Uterine smooth muscle cell (primary cell): ENCODE results near the gene MYADML2. TPM values are rescaled to one million over a fixed set of nuclear protein-coding genes. Genes with fewer than 3 reads are reported as not detected.

Experiments
- total RNA-seq: library from RNA; depleted of rRNA; stranded (reverse); fragments of >200 nt; gene quantifications from 2 replicates; pipeline ENCODE4 v1.2.3, GENCODE V29; 2014

Gene MYADML2, protein sequence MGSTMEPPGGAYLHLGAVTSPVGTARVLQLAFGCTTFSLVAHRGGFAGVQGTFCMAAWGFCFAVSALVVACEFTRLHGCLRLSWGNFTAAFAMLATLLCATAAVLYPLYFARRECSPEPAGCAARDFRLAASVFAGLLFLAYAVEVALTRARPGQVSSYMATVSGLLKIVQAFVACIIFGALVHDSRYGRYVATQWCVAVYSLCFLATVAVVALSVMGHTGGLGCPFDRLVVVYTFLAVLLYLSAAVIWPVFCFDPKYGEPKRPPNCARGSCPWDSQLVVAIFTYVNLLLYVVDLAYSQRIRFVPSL
- total RNA-seq, result 0.12 TPM in 1 of 2 replicates, not detected in the other

DNA sequence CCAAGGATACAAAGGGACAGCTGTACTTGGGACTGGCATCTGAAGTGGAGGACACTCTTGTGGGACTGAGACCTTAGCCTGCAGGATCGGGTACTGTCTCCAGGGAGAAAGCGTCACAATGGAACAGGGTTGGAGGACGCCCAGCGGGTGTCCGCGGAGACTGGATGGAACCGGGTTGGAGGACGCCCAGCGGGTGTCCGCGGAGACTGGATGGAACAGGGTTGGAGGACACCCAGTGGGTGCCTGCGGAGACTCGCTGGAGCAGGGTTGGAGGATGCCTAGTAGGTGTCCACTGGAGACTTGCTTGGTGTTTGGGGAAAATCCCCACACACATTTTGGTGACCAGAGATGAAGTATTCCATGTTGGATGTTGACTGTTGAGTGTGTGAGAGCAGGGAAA, at the start of gene MYADML2:
MYADML2 (minus strand) TSS at position 45 of the 400 bp plus-strand sequence. CDS start 5,492 bp downstream, outside the sequence.

DNA sequence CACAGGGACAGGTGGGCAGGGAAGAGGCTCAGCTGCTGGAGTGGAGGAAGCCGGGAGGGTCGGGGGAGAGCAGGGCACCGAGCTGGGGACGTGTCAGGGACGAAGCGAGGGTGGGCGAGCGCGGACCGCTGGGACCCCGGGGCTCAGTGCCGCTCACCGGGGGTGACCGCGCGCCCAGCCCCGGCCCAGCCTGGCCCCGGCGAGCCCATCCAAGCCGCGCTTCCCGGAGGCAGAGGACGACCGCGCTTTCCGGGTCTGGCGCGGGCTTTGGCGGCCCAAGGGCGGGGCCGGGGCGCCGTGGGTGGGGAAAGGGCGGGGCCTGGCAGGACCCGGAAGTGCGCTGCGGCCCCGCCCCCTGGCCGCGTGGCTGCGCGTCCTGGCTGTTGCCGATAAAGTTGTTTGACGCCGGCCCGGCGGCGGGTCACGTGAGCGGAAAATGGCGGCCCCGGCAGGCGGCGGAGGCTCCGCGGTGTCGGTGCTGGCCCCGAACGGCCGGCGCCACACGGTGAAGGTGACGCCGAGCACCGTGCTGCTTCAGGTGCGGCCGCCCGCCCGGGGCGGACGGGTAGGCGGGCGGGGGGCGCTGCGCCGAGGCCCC, 30.3 kb upstream of the MYADML2 start, which contains the start of gene ASPSCR1:
ASPSCR1 (plus strand) TSS at position 419 of the 598 bp plus-strand sequence; CDS start at position 437, 18 bp downstream.

DNA sequence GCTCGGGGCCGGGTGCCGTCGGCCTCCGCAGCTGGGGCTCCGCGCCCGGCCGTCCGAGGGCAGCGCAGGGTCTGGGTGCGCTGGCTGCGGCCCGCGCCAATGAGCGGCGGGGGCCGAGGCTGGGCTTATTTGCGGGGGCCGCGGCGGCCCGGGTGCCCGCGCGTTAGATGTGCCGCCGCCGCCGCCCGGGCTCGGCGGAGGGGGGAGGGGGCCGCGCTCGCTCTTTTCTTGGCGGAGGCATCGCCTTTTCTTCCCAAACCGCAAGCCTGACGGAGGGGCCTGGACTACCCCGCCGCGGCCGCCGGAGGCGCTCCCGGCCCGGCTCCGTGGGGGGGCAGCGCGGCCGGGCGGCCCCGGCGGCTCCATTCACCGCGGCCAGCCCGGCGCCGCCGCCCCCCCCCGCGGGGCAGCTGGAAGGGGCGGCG, 14.1 kb upstream of the MYADML2 start, which contains the start of gene NOTUM:
NOTUM (minus strand) TSS at position 101 of the 425 bp plus-strand sequence. CDS start 278 bp downstream, outside the sequence.

DNA sequence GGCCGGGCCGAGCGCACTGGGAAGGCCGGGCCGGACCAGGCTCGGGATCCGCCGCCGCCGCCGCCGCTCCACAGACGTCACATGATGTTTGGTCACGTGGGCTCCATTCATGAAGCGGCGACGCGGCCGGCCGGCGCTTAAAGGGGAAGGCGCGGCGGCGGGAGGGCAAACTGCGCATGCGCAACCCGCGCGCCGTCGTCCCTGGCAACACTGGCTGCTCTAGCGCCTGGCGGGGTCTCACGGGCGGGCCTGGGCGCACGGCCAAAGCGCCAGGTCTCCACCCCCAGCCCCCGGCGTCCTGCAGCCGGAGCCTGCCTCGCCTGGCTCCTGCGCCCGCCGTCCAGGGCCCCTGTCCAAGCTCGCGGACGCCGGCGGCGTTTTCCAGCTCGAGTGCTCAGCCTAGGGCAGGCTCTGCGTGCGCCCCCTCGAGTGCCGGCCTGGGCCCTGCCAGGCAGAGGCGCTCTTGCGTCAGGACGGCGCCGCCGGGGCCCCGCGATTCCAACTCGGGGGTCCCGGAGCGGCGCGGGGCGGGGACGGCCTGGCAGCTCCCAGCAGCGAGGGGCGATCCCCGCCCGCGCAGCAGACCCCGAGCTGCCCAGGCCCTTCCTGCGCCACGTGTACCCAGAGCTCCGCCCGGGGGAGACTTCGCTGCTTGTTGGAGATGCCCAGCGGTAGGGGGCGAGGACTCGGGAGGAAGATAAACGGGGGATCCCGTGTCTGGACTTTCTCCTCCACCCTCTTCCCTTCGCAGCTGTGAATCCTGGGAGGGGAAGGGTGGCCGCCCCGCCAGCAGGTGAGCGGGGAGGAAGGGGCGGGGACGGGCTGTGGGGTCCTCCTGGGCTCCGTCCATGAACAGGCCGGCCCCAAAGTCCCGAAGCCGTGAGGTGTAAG, 19.1 kb downstream of the MYADML2 start, which contains the start of gene MAFG:
MAFG (minus strand) TSS at position 83 of the 891 bp plus-strand sequence. CDS start 4,550 bp downstream, outside the sequence.

DNA sequence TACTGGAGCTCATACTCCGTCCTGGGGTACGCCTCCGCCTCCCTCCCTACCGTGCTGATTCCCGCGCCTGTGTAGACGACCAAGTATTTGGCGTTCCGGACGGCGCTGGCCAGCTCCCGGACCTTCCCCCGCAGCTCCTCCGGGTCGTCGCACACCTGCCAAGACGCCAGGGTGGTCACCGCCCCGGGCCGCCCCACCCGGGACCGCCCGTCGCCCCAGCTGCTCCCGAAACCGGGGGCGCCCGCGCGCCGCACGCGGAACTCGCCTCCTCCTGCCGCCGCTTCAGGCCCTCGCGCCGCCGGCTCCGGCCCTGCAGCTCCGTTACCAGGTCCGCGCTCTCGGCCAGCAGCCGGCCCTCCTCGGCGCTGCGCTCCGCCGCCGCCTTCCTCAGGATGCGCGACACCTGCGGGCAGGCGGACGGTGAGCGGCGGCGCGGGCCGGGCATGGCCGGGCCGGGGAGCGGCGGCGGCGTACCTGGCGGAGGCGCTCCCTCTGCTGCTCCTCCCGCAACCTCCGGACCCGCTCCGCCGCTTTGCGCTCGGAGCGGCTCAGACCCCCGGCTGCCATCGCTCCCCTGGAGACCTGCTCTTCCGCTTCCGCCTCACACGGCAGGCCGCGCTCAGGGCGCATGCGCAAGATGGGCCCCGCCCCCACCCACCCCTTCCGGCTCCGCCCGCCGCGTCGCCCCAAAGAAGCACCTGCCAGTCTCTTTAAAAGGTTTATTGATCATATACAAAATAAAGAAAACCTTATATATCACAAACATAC, 29.3 kb downstream of the MYADML2 start, which contains the start of gene SIRT7:
SIRT7 (minus strand) TSS at position 612 of the 768 bp plus-strand sequence; CDS start at position 567, 45 bp downstream.

DNA sequence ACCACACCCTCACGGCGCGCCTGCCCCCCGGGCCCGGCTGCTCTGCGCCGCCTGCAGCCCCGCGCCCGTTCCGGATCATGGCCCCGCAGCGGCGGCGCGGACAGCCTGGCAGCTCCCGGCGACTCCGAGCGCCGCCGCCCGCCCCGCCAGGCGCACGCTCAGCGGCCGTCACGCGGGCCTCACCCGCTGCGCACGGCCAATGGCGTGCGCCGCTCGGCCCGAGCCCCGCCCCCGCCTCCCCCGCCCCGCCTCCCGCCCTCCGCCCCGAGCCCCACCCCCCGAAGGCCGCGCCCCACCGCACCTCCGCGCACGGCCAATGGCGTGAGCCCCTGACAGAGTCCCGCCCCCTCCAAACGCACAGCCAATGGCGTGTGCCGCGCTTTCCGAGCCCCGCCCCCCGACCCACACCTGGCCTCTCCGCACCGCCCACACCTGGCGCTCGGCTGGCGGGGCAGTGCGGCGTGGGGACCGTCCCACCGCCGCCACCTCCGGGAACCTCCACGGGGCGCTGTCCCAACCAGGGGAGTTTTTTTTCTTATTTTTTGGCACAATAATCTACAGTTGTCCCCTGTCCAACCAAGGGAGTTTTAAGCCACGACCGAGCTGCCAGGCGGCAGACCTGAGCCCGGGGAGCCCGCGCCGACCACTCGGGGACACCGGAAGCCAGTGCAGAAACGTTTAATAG, 35.6 kb downstream of the MYADML2 start, which contains the start of gene PCYT2:
PCYT2 (minus strand) TSS at position 123 of the 685 bp plus-strand sequence; CDS start at position 79, 44 bp downstream.

DNA sequence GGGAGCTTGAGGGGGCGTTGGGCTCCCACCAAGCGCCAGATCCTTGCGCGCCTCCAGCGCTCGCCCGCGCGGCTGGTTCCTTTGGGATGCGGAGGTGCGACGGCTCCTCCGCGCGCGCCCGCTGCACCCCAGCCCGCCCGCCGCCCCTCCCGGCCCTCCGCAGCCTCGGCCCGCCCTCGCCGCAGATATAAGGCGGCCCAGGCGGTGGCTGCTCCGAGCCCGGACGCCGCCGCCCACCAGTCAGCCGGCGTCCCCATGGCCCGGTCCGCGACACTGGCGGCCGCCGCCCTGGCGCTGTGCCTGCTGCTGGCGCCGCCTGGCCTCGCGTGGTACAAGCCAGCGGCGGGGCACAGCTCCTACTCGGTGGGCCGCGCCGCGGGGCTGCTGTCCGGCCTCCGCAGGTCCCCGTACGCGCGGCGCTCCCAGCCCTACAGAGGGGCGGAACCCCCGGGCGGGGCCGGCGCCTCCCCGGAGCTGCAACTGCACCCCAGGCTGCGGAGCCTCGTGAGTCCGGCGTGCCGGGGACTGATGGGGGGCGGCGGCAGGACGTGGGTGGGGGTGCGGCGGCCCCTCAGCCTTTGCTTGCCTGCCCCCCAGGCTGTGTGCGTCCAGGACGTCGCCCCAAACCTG, 44.9 kb downstream of the MYADML2 start, which contains the start of gene NPB:
NPB (plus strand) TSS at position 216 of the 630 bp plus-strand sequence; CDS start at position 256, 40 bp downstream.

Other genes with a start within 250 kb of the MYADML2 start
- 8.6 and 11.8 TPM in 2 replicates for gene MRPL12, start 243.9 kb downstream of the MYADML2 start, total RNA-seq
- gene SLC25A10, start 234.9 kb downstream of the MYADML2 start, total RNA-seq, result 11.0 and 31.7 TPM in 2 replicates
- not detected in 2 replicates for gene GCGR, start 143.1 kb downstream of the MYADML2 start, total RNA-seq
- gene MCRIP1, start 113.9 kb downstream of the MYADML2 start, total RNA-seq, result 85.0 and 126 TPM in 2 replicates
- not detected in 2 replicates for gene PPP1R27, start 112.2 kb downstream of the MYADML2 start, total RNA-seq
- gene P4HB, start 86.7 kb downstream of the MYADML2 start, total RNA-seq, result 1,482 and 2,745 TPM in 2 replicates
- gene ARHGDIA, start 75.9 kb downstream of the MYADML2 start, total RNA-seq, result 159 and 234 TPM in 2 replicates
- gene ALYREF, start 55.6 kb downstream of the MYADML2 start, total RNA-seq, result 129 and 334 TPM in 2 replicates
- gene ANAPC11, start 55.5 kb downstream of the MYADML2 start, total RNA-seq, result 228 and 235 TPM in 2 replicates
- 0.22 and 0.25 TPM in 2 replicates for gene NPB, start 45.0 kb downstream of the MYADML2 start, total RNA-seq
- gene PCYT2, start 35.8 kb downstream of the MYADML2 start, total RNA-seq, result 108 TPM in 2 replicates
- gene SIRT7, start 29.1 kb downstream of the MYADML2 start, total RNA-seq, result 32.2 and 36.1 TPM in 2 replicates
- 25.9 and 39.5 TPM in 2 replicates for gene MAFG, start 19.5 kb downstream of the MYADML2 start, total RNA-seq
- gene PYCR1, start 9.9 kb downstream of the MYADML2 start, total RNA-seq, result 92.4 and 182 TPM in 2 replicates
- gene NOTUM, start 14.0 kb upstream of the MYADML2 start, total RNA-seq, result under 0.01 TPM in 2 replicates
- 26.8 and 30.4 TPM in 2 replicates for gene ASPSCR1, start 30.4 kb upstream of the MYADML2 start, total RNA-seq
- gene CENPX, start 75.6 kb upstream of the MYADML2 start, total RNA-seq, result 22.2 and 55.8 TPM in 2 replicates
- 18.6 and 28.7 TPM in 2 replicates for gene LRRC45, start 76.1 kb upstream of the MYADML2 start, total RNA-seq
- 7.4 and 9.0 TPM in 2 replicates for gene RAC3, start 84.4 kb upstream of the MYADML2 start, total RNA-seq
- gene DCXR, start 90.5 kb upstream of the MYADML2 start, total RNA-seq, result 47.3 and 55.2 TPM in 2 replicates
- gene RFNG, start 104.6 kb upstream of the MYADML2 start, total RNA-seq, result 28.7 and 50.9 TPM in 2 replicates
- gene GPS1, start 104.7 kb upstream of the MYADML2 start, total RNA-seq, result 99.2 and 137 TPM in 2 replicates
- gene DUS1L, start 118.6 kb upstream of the MYADML2 start, total RNA-seq, result 70.9 and 85.4 TPM in 2 replicates
- gene FASN, start 151.0 kb upstream of the MYADML2 start, total RNA-seq, result 234 and 261 TPM in 2 replicates